Measurements from ENCODE around the gene KCNMA1. TPM values are rescaled to one million over a fixed set of nuclear protein-coding genes. Genes with fewer than 3 reads are reported as not detected.

The KCNMA1 gene
- total RNA-seq, 2 donors from 2014 or later: 23.2 to 44.5 TPM

DNA sequence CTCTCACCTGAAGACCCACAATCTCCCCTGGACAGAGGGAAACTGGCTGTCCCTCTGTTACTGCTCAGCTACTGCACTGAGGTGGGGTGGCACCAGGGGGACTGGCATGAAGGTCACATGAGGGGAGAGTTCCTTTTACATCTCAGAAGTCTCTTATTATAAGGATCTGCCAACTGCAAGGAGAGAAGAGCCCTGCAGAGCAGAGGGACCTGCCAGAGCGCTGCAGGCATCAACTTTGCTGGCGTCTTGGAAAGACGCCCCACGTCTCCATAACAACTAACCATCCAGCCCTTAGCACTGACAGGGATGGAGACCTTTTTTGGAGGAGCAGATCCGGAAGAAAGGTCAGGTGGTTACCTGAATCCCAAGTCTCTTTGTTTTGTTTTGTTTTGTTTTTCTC lies 218.6 kb downstream of the KCNMA1 start:
- Histone ChIP-seq H3K27me3 (no peaks in the 10 kb centered on the region), H3K9ac (ENCODE audit: low read depth in 2 of 2, low read length in 2 of 2) (no peak overlapping the region), H3K36me3 (no peaks in the 10 kb centered on the region), H3K4me1 (no peaks in the 10 kb centered on the region), H3K4me3 (no peak overlapping the region), H3K9me3 (no peaks in the 10 kb centered on the region), H3K27ac (no peak overlapping the region)
- no peak for DNase-seq
- intact Hi-C loops (cut with DNase I): no loop called here
- TF ChIP-seq, protein P1, sequence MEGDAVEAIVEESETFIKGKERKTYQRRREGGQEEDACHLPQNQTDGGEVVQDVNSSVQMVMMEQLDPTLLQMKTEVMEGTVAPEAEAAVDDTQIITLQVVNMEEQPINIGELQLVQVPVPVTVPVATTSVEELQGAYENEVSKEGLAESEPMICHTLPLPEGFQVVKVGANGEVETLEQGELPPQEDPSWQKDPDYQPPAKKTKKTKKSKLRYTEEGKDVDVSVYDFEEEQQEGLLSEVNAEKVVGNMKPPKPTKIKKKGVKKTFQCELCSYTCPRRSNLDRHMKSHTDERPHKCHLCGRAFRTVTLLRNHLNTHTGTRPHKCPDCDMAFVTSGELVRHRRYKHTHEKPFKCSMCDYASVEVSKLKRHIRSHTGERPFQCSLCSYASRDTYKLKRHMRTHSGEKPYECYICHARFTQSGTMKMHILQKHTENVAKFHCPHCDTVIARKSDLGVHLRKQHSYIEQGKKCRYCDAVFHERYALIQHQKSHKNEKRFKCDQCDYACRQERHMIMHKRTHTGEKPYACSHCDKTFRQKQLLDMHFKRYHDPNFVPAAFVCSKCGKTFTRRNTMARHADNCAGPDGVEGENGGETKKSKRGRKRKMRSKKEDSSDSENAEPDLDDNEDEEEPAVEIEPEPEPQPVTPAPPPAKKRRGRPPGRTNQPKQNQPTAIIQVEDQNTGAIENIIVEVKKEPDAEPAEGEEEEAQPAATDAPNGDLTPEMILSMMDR (IDR thresholded peaks at IDR 0.05): no peak

DNA sequence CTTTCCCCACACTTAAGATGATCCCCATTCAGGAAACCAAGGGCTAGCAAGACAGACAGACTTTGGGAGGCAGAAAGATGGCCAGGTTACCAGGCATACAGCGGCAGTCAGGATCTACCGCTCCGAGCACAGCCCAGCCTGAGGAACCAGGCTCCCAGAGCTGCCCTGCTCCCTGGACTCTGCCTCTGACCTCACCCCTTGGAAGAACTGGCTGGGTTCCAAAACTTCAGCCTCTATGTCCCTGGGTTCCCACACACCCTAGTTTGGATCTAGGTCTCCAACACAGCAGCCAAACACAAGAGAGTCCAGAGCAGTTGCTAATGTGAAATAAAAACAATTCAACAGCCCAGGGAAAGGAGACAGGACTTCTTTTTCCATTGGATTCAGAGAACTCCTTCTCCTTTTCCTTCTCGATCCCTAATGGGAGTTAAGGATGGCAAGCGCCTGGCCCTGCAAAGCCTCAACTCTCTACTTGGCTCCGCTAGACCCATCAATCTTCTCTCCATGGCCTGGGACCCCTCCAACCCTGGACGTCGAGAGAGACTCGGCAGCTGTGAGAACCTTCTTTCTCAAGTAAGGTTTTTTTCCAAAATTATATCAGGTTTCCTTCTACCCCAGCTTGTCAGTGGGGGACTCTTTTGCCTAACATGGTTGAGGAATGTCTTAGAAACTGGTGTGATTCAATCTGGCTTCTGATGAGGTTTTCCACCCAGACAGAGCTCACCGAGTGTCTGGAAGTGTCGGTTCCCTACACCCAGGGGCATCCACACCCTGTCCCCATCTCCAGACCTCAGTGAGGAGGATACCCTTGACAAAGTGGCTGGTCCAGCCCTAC lies 219.6 kb downstream of the KCNMA1 start:
- no peaks in the 10 kb centered on the region for H3K4me1 ChIP-seq
- DNase-seq: no peak

DNA sequence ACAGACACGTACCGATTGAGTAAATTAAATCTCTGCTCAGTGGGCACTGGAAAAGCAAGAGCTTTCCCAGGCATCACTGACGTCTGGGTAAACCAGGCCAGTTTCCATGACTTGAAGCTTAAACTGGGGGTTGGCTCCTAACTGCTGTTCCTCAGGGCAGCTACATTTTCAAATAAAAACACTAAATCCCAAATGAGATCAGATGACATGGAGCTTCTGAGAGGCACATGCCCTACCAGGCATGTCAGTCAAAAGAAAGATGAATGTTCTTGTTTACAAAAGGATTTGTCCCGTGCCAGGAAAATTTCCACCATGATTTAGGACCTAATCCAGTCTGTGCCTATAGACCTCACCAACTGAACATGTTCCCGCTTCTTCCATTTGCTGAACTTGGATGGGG lies 220.2 kb downstream of the KCNMA1 start:
- H3K9me3 ChIP-seq: no peaks in the 10 kb centered on the region
- H3K4me3 ChIP-seq: no peak overlapping the region
- H3K27ac ChIP-seq: no peak overlapping the region
- TF ChIP-seq, protein P1 (IDR thresholded peaks at IDR 0.05): no peak
- intact Hi-C loops (cut with DNase I): no loop called here
- no peaks in the 10 kb centered on the region for H3K4me1 ChIP-seq
- H3K9ac ChIP-seq (ENCODE audit: low read depth in 2 of 2, low read length in 2 of 2): no peak overlapping the region
- DNase-seq: no peak
- H3K27me3 ChIP-seq: no peaks in the 10 kb centered on the region
- no peaks in the 10 kb centered on the region for H3K36me3 ChIP-seq

More for the DNA sequence above, 219.6 kb downstream of the KCNMA1 start:
- TF ChIP-seq, protein P1 (IDR thresholded peaks at IDR 0.05): no peak
- Histone ChIP-seq H3K27me3 (no peaks in the 10 kb centered on the region), H3K4me3 (no peak overlapping the region), H3K36me3 (no peaks in the 10 kb centered on the region), H3K9me3 (no peaks in the 10 kb centered on the region), H3K27ac (no peak overlapping the region), H3K9ac (ENCODE audit: low read depth in 2 of 2, low read length in 2 of 2) (no peak overlapping the region)
- intact Hi-C loops (cut with DNase I): no loop called here

DNA sequence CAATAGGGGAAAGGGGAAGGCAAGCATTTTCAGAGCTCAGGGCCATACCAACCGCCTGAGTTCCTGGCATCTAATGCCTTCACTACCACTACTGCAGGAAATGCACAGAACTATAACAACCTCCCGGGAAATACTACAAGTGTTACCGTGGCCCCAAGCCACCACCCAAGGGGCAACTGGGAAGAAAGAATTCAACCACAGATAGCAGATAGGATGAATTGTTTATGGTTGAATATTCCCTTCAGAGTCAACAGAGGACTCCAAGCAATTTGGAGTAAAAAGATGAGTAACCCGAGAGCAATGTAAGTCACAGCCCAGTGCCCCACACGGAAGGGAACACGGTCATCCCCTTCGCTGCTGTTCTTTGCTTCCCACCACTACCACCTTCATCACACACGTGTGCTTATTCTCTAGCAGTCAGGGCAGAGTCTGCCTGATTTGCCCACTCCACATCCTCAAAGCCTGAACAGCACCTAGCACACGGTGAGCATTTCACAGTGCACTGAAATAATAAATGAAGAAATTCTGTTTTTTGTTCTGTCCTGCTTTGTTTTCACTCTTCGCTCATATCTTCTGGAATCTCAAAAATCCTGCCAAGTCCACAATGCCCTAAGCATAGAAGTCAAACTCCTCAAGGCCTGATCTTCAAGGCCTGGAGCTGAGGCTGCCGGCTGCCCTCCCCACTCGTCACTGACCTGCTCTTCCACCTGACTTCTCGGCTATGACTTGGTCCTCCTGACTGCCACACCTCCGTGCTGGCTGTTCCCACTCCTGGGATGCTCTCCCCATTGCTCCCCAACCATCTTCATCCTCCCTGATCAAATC lies 221.1 kb downstream of the KCNMA1 start:
- TF ChIP-seq, protein P1 (IDR thresholded peaks at IDR 0.05): no peak
- DNase-seq: no peak
- no peaks in the 10 kb centered on the region for H3K36me3 ChIP-seq
- intact Hi-C loops (cut with DNase I): no loop called here
- no peaks in the 10 kb centered on the region for H3K4me1 ChIP-seq
- no peaks in the 10 kb centered on the region for H3K9me3 ChIP-seq
- no peaks in the 10 kb centered on the region for H3K27me3 ChIP-seq
- H3K27ac ChIP-seq: no peak overlapping the region
- H3K4me3 ChIP-seq: no peak overlapping the region
- no peak overlapping the region for H3K9ac ChIP-seq (ENCODE audit: low read depth in 2 of 2, low read length in 2 of 2)

DNA sequence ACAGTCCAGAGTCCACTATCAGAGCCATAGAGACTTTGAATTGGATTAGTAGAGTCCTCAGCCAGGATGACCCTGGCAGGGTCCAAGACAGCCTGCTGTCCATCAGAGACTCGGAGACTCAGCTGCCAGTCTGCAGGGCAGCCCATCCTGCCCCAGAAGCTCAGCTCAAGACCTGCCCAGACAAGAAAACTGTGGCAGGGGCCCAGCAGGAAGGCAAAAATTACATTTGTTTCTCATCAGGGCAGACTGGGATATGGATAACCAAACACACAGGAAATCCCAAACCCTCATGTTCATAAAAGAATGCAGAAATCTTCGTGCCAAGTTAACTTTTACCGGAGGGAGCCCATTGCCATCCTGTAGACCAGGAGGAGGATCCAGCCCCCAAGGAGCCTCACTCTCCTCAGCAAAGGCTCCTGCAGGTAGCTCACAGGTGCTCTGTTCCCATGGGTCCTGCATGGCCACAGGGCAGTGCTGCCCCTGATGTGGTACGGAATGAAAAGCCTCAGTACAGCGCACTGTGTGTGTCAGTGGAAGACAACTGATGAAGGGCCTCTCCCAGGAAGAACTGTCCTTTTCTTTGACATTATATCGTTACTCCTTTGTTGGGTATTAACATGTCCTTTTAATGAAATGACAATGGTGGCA lies 222.2 kb downstream of the KCNMA1 start:
- intact Hi-C loops (cut with DNase I): no loop called here
- Histone ChIP-seq H3K9ac (ENCODE audit: low read depth in 2 of 2, low read length in 2 of 2) (no peak overlapping the region), H3K4me3 (no peak overlapping the region), H3K27ac (no peak overlapping the region), H3K9me3 (no peaks in the 10 kb centered on the region), H3K27me3 (no peaks in the 10 kb centered on the region), H3K36me3 (no peaks in the 10 kb centered on the region), H3K4me1 (peaks cover 4% of the 10 kb centered on the region)
- TF ChIP-seq, protein P1 (IDR thresholded peaks at IDR 0.05): no peak
- no peak for DNase-seq
